K562 (cell line): ENCODE results near the gene RAB32. TPM values are rescaled to one million over a fixed set of nuclear protein-coding genes. Genes with fewer than 3 reads are reported as not detected.

Source experiments
- BRCA1 ChIP-seq, 2 experiments: fragments of 450-650 bp in 1 of 2; sonication (generic) in 1 of 2; formaldehyde crosslinking in 1 of 2; IDR thresholded peaks; 2 replicates each; pipeline versions ENCODE4 v1.5.0 to v1.6.1; 2017 to 2020; ENCODE audit warnings: mild to moderate bottlenecking in 1 of 2, missing genetic modification reagents in 1 of 2
- FOSL1 ChIP-seq: fragments of 200-800 bp; sonication (Bioruptor generic); conservative IDR thresholded peaks from 2 replicates; pipeline ENCODE4 v1.6.1; 2016; ENCODE audit warnings: missing genetic modification characterization, missing compliant biosample characterization
- HIVEP1 ChIP-seq: fragments of 250-450 bp; sonication (Bioruptor Pico); IDR thresholded peaks from 2 replicates; pipeline ENCODE4 v1.4.0; 2020; ENCODE audit warnings: mild to moderate bottlenecking
- ILF3 ChIP-seq: fragments of 450-650 bp; IDR thresholded peaks from 2 replicates; pipeline ENCODE4 v1.6.1; 2018; ENCODE audit warnings: antibody characterized with exemption, mild to moderate bottlenecking, moderate library complexity, borderline replicate concordance
- KAT2B ChIP-seq: IDR thresholded peaks from one replicate; pipeline ENCODE4 v1.6.1; 2012; ENCODE audit warnings: low read depth, mild to moderate bottlenecking, control low read depth, inconsistent platforms, low read length, moderate library complexity
- MBD2 ChIP-seq: sonication (generic); IDR thresholded peaks from 2 replicates; pipeline ENCODE4 v1.6.1; 2016; ENCODE audit warnings: low read depth, borderline replicate concordance
- NFIX ChIP-seq: fragments of 250-450 bp; sonication (Bioruptor Pico); IDR thresholded peaks from 2 replicates; pipeline ENCODE4 v1.4.0; 2020; ENCODE audit warnings: low read depth, mild to moderate bottlenecking, moderate library complexity
- U2AF1 ChIP-seq: fragments of 200-400 bp; formaldehyde crosslinking; optimal IDR thresholded peaks from 2 replicates; pipeline ENCODE3; 2017; ENCODE audit warnings: mild to moderate bottlenecking, low read depth, low read length, moderate library complexity
- ZNF431 ChIP-seq: sonication (generic); formaldehyde crosslinking; IDR thresholded peaks from 2 replicates; pipeline ENCODE4 v1.8.0; 2022; ENCODE audit warnings: mild to moderate bottlenecking, missing genetic modification reagents
- ZNF445 ChIP-seq: fragments of 250-450 bp; sonication (Bioruptor Pico); IDR thresholded peaks from 2 replicates; pipeline ENCODE4 v1.4.0; 2020; ENCODE audit warnings: low read depth, mild to moderate bottlenecking, moderate library complexity
- polyA plus RNA-seq, 8 experiments: library from polyadenylated mRNA; depleted of rRNA in 4 of 8; stranded (reverse) in 5 of 8; unstranded in 3 of 8; fragments of >200 nt; fragmentation: Nextera tagmentation in 2 of 8; fragmentation: Illumina TruSeq in 1 of 8; extraction: Ambion mirVana in 2 of 8; extraction: Trizol in 1 of 8; gene quantifications; 2 replicates each; pipeline versions ENCODE4 v1.2.1 to v1.2.3, GENCODE V29; 2011 to 2014; ENCODE audit warnings: inconsistent platforms in 1 of 8, missing spikeins in 1 of 8
- total RNA-seq, 7 experiments: library from RNA; depleted of rRNA in 6 of 7; stranded (reverse); fragments of >200 nt in 6 of 7; fragmentation: Illumina TruSeq in 2 of 7; extraction: Trizol in 2 of 7; gene quantifications; 2 replicates each; pipeline versions ENCODE4 v1.2.1 to v1.2.3, GENCODE V29; 2011 to 2021; ENCODE audit warnings: low replicate concordance in 1 of 7
- TF ChIP-seq, protein P1 (sequence below), 2 experiments: IDR thresholded peaks; 2 replicates each; pipeline ENCODE4 v1.6.1; 2012; ENCODE audit warnings: improper control_type of control experiment in 2 of 2, low read depth in 2 of 2, low read length in 2 of 2, borderline replicate concordance in 1 of 2
- TF ChIP-seq, protein P2 (sequence below), 3 experiments: fragments of 200-800 bp in 1 of 3; fragments of 250-450 bp in 1 of 3; fragments of 450-650 bp in 1 of 3; sonication (Bioruptor Pico) in 1 of 3; sonication (Bioruptor generic) in 1 of 3; formaldehyde crosslinking in 1 of 3; IDR thresholded peaks; 2 replicates each; pipeline versions ENCODE4 v1.6.1 to v1.8.0; 2016 to 2022; ENCODE audit warnings: mild to moderate bottlenecking in 2 of 3, missing genetic modification characterization in 2 of 3, missing compliant biosample characterization in 1 of 3, moderate library complexity in 1 of 3
- TF ChIP-seq, protein P3 (sequence below), 2 experiments: fragments of 150-350 bp in 1 of 2; IDR thresholded peaks; 2 replicates each; pipeline ENCODE4 v1.6.1; 2012 to 2016; ENCODE audit warnings: low read depth in 2 of 2, low read length in 2 of 2, mild to moderate bottlenecking in 1 of 2, moderate library complexity in 1 of 2
- TF ChIP-seq, protein P4 (sequence below): fragments of 450-650 bp; formaldehyde crosslinking; IDR thresholded peaks from 2 replicates; pipeline ENCODE4 v1.4.0; 2020; ENCODE audit warnings: mild to moderate bottlenecking, moderate library complexity

RAB32 gene
- total and polyA plus RNA-seq, 9 of the 15 experiments (the other 6 are each of a cell fraction or from before 2014, with no cell fraction given), result 2.5 to 16.6 (median 11.0) TPM

DNA sequence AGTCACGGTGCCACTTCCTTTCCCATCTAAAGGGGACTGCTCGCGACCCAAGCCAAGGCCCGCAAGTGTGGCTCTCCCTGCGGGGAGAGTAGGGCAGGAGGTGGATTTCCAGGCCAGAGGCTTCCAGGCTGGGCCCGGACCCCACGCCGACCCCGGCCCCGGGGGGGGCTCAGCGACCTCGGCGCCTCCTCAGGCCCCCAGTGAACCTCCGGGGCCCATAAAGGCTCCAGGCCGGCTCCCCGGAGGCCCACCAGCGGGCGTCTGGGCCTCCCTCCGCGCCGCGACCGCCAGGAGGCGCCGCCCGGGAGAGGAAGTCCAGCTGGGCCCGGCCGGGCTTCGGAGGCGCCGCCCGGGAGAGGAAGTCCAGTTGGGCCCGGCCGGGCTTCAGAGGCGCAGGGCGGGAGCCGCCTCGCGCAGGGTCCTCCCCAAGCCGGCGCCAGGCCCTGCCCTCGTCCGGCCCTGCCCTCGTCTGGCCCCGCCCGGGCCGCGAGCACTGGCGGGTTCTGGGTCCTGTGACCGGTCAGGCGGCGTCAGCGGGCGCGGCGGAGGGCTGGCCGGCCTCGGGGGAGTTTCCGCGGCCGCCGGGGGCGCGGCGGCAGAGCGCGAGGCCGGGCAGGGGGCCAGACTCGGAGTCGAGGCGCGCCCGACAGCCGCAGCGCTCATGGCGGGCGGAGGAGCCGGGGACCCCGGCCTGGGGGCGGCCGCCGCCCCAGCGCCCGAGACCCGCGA, at the start of gene RAB32 (continued):
- TF ChIP-seq, protein P1, sequence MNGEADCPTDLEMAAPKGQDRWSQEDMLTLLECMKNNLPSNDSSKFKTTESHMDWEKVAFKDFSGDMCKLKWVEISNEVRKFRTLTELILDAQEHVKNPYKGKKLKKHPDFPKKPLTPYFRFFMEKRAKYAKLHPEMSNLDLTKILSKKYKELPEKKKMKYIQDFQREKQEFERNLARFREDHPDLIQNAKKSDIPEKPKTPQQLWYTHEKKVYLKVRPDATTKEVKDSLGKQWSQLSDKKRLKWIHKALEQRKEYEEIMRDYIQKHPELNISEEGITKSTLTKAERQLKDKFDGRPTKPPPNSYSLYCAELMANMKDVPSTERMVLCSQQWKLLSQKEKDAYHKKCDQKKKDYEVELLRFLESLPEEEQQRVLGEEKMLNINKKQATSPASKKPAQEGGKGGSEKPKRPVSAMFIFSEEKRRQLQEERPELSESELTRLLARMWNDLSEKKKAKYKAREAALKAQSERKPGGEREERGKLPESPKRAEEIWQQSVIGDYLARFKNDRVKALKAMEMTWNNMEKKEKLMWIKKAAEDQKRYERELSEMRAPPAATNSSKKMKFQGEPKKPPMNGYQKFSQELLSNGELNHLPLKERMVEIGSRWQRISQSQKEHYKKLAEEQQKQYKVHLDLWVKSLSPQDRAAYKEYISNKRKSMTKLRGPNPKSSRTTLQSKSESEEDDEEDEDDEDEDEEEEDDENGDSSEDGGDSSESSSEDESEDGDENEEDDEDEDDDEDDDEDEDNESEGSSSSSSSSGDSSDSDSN (IDR thresholded peaks at IDR 0.05; ENCODE audit: borderline replicate concordance in 1 of 2, low read depth in 2 of 2, low read length in 2 of 2), result peak; percentile 97 to 98
- 0 out of 2 replicates have a peak, but pooled peaks have one; percentile 53 for TF ChIP-seq ZNF445 (CRISPR knock-in tag)
- TF ChIP-seq NFIX, result no peak
- TF ChIP-seq ZNF431 (CRISPR knock-in tag), result peak; percentile 61; the same call in 1 of the 2 replicates
- peak; percentile 78 for TF ChIP-seq KAT2B
- TF ChIP-seq, protein P2, sequence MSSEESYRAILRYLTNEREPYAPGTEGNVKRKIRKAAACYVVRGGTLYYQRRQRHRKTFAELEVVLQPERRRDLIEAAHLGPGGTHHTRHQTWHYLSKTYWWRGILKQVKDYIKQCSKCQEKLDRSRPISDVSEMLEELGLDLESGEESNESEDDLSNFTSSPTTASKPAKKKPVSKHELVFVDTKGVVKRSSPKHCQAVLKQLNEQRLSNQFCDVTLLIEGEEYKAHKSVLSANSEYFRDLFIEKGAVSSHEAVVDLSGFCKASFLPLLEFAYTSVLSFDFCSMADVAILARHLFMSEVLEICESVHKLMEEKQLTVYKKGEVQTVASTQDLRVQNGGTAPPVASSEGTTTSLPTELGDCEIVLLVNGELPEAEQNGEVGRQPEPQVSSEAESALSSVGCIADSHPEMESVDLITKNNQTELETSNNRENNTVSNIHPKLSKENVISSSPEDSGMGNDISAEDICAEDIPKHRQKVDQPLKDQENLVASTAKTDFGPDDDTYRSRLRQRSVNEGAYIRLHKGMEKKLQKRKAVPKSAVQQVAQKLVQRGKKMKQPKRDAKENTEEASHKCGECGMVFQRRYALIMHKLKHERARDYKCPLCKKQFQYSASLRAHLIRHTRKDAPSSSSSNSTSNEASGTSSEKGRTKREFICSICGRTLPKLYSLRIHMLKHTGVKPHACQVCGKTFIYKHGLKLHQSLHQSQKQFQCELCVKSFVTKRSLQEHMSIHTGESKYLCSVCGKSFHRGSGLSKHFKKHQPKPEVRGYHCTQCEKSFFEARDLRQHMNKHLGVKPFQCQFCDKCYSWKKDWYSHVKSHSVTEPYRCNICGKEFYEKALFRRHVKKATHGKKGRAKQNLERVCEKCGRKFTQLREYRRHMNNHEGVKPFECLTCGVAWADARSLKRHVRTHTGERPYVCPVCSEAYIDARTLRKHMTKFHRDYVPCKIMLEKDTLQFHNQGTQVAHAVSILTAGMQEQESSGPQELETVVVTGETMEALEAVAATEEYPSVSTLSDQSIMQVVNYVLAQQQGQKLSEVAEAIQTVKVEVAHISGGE (CRISPR knock-in tag; IDR thresholded peaks at IDR 0.05), result peak in 1 of 3 experiments; percentile 80; a peak in 2 of 6 replicates
- TF ChIP-seq U2AF1, result peak; percentile 29
- TF ChIP-seq, protein P3, sequence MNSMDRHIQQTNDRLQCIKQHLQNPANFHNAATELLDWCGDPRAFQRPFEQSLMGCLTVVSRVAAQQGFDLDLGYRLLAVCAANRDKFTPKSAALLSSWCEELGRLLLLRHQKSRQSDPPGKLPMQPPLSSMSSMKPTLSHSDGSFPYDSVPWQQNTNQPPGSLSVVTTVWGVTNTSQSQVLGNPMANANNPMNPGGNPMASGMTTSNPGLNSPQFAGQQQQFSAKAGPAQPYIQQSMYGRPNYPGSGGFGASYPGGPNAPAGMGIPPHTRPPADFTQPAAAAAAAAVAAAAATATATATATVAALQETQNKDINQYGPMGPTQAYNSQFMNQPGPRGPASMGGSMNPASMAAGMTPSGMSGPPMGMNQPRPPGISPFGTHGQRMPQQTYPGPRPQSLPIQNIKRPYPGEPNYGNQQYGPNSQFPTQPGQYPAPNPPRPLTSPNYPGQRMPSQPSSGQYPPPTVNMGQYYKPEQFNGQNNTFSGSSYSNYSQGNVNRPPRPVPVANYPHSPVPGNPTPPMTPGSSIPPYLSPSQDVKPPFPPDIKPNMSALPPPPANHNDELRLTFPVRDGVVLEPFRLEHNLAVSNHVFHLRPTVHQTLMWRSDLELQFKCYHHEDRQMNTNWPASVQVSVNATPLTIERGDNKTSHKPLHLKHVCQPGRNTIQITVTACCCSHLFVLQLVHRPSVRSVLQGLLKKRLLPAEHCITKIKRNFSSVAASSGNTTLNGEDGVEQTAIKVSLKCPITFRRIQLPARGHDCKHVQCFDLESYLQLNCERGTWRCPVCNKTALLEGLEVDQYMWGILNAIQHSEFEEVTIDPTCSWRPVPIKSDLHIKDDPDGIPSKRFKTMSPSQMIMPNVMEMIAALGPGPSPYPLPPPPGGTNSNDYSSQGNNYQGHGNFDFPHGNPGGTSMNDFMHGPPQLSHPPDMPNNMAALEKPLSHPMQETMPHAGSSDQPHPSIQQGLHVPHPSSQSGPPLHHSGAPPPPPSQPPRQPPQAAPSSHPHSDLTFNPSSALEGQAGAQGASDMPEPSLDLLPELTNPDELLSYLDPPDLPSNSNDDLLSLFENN (IDR thresholded peaks at IDR 0.05; ENCODE audit: low read depth in 2 of 2, low read length in 2 of 2), result peak in 1 of 2 experiments; percentile 50; a peak in 1 of 4 replicates
- TF ChIP-seq, protein P4, sequence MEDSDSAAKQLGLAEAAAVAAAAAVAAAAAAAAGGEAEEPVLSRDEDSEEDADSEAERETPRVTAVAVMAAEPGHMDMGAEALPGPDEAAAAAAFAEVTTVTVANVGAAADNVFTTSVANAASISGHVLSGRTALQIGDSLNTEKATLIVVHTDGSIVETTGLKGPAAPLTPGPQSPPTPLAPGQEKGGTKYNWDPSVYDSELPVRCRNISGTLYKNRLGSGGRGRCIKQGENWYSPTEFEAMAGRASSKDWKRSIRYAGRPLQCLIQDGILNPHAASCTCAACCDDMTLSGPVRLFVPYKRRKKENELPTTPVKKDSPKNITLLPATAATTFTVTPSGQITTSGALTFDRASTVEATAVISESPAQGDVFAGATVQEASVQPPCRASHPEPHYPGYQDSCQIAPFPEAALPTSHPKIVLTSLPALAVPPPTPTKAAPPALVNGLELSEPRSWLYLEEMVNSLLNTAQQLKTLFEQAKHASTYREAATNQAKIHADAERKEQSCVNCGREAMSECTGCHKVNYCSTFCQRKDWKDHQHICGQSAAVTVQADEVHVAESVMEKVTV (CRISPR knock-in tag), result peak; percentile 75
- TF ChIP-seq HIVEP1 (CRISPR knock-in tag), result 0 out of 2 replicates have a peak, but pooled peaks have one; percentile 20
- no peak for TF ChIP-seq MBD2
- TF ChIP-seq ILF3, result peak; percentile 76; the same call in 1 of the 2 replicates
- 0 out of 2 replicates have a peak, but pooled peaks have one; percentile 31 for TF ChIP-seq FOSL1 (tag)
- TF ChIP-seq BRCA1 (IDR thresholded peaks at IDR 0.05), result no peak
- TF ChIP-seq BRCA1 (CRISPR knock-in tag; IDR thresholded peaks at IDR 0.05), result no peak
